Neural progenitor cell (in vitro differentiated cells): ENCODE results near the gene FRS3.
"Not testable (repeated sequence)": the region's sequence is repeated elsewhere in the genome, so short reads cannot be mapped to it uniquely, and the experiment has no call there.

Source experiments
- EZH2 ChIP-seq: fragments of 200-600 bp; sonication (generic); IDR thresholded peaks from 2 replicates; pipeline ENCODE4 v1.6.1; 2017; ENCODE audit warnings: antibody characterized with exemption, mild to moderate bottlenecking, moderate library complexity
- EZH2phosphoT487 ChIP-seq: fragments of 200-600 bp; sonication (generic); IDR thresholded peaks from 2 replicates; pipeline ENCODE4 v1.6.1; 2017; ENCODE audit warnings: antibody characterized with exemption
- TF ChIP-seq, protein P1 (sequence below): fragments of 200-600 bp; sonication (generic); IDR thresholded peaks from 2 replicates; pipeline ENCODE4 v1.5.1; 2017; ENCODE audit warnings: antibody characterized with exemption, mild to moderate bottlenecking

GRCh38 chr6:41766043-41766664, 13.5 kb downstream of the FRS3 start:
- TF ChIP-seq, protein P1, sequence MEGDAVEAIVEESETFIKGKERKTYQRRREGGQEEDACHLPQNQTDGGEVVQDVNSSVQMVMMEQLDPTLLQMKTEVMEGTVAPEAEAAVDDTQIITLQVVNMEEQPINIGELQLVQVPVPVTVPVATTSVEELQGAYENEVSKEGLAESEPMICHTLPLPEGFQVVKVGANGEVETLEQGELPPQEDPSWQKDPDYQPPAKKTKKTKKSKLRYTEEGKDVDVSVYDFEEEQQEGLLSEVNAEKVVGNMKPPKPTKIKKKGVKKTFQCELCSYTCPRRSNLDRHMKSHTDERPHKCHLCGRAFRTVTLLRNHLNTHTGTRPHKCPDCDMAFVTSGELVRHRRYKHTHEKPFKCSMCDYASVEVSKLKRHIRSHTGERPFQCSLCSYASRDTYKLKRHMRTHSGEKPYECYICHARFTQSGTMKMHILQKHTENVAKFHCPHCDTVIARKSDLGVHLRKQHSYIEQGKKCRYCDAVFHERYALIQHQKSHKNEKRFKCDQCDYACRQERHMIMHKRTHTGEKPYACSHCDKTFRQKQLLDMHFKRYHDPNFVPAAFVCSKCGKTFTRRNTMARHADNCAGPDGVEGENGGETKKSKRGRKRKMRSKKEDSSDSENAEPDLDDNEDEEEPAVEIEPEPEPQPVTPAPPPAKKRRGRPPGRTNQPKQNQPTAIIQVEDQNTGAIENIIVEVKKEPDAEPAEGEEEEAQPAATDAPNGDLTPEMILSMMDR: not testable (repeated sequence)
- not testable (repeated sequence) for TF ChIP-seq EZH2, EZH2phosphoT487
